NCI-H2171 treated with DMSO at 0.1 percent for 48 hours (cell line): ENCODE results near the gene CGREF1.

Experiments
- DNase-seq: peaks from one replicate; lab custom pipeline; 2025; lab: John Stamatoyannopoulos, UW

Gene CGREF1

DNA sequence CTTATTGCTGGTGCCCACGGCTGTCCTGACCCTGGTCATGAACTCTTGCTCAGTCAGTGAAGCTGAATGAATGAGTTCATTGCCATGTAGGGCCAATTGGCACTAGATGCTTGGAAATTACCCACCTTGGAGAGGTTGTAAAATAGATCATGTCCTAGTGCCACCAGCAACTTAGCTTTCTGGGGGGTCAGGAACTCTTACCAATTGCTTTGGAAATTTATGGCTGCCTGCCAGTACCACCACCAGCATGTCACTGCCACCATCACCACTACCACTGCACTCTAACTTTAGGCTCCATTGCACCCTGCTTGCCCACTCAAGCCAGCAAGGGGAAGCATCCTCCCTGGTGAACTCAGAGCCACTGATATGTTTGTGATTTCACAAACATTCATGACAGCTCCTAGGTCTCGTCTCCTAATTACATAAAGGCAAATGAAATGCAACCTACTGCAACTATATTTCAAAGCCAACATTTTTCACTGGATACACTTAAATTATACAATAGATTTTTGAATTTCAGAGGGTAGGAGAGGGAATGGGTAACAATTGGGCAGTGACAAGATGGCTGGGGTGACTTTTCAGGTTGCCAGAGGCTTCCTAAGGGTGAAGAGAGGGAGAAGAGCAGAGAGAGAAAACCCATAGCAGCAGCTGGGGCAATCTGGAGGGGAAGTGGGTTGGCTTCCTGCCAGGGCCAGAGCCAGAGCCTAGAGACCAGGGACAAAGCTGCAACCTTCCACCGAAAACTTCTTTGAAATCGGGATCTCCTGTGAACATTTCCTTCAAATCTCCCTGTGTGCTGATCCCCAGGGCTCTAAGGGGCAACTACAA is 44.0 kb downstream of the CGREF1 start:
- peak; percentile 58 for DNase-seq

DNA sequence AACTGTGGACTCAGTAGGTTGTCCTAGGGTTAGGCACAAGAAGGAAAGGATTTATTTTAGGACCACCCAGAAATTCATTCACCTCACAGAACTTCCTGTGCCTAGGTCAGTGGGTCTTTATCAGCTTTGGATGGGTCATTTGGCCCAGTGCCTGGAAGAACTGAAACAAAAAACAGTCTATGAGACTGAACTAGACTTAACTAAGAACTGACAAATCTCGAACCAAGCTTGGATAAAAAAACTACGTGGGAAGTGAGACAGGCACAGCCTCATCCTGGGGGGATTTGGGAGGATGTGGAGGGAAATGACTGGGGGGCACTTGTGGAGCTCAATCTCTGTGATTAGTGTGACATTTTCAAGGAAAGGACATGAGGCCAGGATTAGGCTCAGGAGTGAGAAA is 45.1 kb downstream of the CGREF1 start:
- no peak for DNase-seq

DNA sequence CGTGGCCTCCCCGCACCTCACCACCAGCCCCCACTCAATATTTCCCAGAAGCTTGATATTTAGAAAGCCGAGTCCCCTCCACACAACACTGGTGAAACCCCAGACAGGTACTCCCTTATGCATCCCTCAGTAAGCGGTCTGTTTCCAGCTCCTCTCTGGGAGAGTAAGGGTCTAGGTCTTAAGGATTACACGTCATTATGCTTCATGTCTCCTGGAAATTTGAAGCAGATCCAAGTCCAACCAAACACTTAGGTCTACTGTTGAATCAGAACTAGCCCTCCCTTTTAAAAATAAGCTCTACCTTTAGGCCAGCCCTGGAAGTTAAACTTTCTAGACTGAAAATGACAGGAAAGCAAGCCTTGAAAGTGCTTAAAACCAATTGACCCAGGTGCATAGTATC is 46.0 kb downstream of the CGREF1 start:
- no peak for DNase-seq

DNA sequence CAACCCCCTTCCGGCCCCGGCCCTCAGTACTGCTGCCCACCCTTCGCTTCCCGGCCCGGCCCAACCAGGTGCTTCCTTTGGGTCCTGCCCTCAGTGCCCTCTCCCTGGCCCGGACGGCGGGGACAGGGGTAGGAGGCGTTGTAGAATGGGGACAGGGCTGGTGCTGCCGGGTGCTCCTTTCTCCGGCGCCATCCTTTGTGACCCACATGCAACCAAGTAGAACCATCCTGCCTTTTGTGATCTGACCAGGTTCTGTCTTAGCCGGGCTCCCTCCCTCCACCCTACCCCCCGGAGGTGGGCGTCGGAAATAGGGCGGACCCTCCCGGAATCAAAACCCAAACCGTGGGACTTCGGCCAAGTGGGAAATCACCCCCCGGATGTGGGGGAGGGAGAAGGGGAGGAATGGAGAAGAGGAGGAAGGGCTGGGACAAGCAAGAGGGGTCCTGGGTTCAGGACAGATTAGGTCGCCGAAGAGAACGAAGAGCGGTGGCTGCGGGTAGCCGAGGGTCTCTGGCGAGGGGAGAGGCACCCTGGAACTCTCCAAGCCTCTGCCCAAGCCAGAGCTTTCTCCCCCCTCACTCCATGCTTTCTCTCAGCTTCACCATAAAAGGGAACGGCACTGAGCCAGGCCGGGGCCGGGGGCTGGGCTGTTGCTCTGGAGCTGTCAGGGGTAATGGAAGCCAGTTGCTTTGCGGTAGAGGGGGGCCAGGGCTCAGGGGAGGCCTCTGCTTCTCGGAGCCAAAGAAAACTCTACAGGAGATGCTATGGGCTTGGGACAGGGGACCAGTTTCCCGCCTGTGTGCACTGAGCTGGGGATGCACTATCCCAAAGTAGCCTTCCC is 46.7 kb downstream of the CGREF1 start:
- no peak for DNase-seq

DNA sequence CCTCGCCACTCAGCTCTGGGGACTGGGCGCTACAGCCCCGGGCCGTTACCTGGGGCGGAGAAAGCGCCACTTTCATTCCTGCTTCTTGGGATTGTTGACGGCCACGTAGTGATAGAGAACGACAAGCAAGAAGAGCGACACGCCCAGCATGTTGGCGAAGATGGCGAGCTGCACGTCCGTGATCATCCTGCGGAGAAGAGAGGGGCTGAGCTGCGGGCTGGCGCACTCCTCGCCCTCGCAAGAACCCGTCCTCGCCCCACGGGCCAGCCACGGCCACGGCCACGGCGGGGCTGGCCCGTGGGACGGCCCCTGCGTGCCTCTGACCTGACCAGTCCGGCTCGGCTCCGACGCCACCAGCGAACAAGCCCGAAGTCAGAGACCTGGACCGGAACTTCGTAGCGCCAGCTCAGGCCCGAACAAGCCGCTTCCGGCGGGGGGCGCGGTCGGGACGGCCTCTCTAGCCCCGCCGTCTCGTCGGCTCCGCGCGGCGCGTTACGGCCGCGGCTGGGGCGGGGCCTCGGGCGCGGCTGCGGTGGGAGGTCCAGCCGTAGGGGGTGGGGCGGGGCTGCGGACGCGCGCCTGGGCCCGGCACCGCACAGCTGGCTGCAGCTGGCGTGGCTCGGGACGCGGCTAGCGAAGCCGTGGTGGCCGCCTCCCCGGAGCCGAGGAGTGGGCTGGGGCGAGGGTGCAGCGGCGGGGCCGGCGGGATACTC is 47.5 kb downstream of the CGREF1 start, which contains the start of gene OST4:
TSS of gene OST4 (minus strand) at position 378 of the 713 bp plus-strand sequence.
- DNase-seq, result peak; percentile 87

GRCh38 chr2:27070653-27071276 is 48.2 kb downstream of the CGREF1 start:
- no peak for DNase-seq

GRCh38 chr2:27069961-27070618 is 48.8 kb downstream of the CGREF1 start:
- DNase-seq, result no peak

DNA sequence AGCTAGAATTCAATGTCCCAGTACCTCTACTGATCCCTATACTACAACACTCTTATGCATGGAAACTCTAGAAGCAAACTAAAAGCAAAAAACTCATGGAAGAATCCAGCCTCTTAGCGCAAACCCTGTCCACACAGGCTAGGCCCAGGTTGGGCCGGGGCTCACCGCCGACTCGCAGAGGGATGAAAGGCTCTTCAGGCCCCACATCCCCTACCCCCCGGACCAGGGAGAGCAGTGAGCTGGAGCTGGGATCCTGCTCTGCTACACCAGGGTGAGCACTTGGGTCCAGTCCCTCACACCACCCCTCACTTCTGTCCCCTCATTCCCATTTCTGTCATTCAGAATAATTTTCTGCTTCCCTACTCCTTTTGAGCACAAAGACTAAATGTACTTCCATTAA is 49.5 kb downstream of the CGREF1 start:
- no peak for DNase-seq

GRCh38 chr2:27067385-27067784 is 51.5 kb downstream of the CGREF1 start:
- DNase-seq, result no peak

GRCh38 chr2:27065128-27065527 is 53.8 kb downstream of the CGREF1 start:
- DNase-seq, result no peak

GRCh38 chr2:27060323-27060722 is 58.6 kb downstream of the CGREF1 start:
- no peak for DNase-seq

DNA sequence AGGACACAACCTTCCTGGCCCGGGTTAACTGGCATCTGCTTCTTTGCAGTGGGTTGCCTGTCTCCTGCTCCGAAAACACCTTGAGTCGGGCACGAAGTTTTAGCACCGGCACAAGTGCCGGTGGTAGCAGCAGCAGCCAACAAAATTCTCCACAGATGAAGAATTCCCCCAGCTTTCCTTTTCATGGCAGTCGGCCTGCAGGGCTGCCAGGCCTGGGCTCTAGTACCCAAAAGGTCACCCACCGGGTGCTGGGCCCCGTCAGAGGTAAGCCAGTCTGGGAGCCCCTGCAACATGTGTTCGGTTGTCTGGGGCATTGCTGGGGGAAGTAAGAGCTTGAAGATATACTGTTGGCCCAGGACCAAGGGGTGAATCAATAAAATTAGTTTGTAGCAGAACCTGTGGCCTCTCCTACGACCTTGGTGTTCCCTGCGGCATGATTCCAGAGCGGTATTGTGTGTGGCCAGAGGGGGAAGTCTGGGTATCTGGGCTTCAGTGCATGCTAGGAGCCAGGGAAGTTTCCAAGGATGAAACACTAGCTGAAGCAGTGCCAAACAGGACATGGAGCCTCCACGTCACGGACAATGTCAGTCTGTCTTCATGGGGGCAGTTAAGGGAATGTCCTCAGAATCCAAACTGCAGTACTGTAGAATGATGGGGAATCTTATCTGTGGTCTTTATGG is 59.6 kb downstream of the CGREF1 start:
- DNase-seq, result no peak

DNA sequence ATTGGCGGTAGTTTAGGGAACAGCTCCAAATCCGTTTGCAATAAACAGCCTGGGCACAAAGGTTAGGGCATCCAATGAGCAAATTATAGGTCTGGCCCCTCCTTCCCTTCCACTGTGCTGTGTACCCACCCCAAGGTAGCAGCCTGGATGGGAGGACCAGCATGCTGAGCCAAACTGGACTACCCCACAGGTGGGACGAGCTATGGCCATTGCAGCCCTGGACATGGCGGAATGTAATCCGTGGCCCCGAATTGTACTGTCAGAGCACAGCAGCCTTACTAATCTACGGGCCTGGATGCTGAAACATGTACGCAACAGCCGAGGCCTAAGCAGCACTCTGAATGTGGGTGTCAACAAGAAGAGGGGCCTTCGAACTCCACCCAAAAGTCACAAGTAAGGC is 60.7 kb downstream of the CGREF1 start:
- DNase-seq, result no peak

- DNase-seq, result no peak
These were observed 61.7 kb downstream of the CGREF1 start for GRCh38 chr2:27057184-27057583.

- no peak for DNase-seq
These were observed 64.2 kb downstream of the CGREF1 start for GRCh38 chr2:27054721-27055120.

DNA sequence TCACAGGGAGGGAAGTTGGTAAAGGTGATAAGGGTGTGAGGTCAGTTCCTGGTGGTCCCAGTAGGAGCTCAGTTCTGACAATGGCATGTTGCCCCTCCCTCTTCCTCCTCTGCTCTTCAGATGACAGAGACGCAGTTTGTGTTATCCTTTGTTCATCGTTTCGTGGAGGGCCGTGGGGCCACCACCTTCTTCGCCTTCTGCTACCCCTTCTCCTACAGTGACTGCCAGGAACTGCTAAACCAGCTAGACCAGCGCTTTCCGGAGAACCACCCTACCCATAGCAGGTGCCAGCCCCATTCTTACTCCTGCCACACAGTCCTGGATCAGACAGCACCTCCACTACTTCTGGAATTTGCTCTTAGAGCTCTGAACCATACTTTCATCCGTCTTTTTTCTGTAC is 65.2 kb downstream of the CGREF1 start:
- DNase-seq, result no peak

DNA sequence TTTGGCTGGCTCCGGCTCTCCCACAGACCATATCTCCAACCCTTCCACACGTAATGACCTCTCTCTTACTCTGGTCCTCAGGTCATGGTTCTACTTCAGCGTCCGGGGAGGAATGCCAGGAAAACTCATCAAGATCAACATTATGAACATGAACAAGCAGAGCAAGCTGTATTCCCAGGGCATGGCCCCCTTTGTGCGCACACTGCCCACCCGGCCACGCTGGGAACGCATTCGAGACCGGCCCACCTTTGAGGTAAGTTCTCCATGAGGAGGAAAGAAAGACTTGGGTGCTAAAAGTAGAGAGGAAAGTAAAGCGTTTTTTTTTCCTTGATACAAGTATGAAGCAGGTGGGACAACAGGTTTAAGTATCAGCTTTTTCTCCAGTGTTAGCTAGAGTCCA is 65.6 kb downstream of the CGREF1 start:
- DNase-seq, result no peak

GRCh38 chr2:27051902-27052645 is 66.9 kb downstream of the CGREF1 start:
- DNase-seq, result no peak

GRCh38 chr2:27050996-27051901 is 67.7 kb downstream of the CGREF1 start, which contains the start of gene AGBL5:
AGBL5 (plus strand) TSS chr2:27051668; CDS start chr2:27052959, 1,291 bp downstream.
- DNase-seq, result peak; percentile 98
